Measurements from ENCODE around the gene ZNRF1.

- TF ChIP-seq POLR2A (IDR thresholded peaks at IDR 0.05) = no peak
- TF ChIP-seq CTCF (IDR thresholded peaks at IDR 0.05) = no peak
Observed at GRCh38 chr16:74997042-74997491, 1.8 kb upstream of the ZNRF1 start.
